RPMI7951 (cell line): ENCODE data around the gene CC2D1A. TPM values are rescaled to one million over a fixed set of nuclear protein-coding genes. Genes with fewer than 3 reads are reported as not detected.

Source experiments
- DNase-seq: peaks from one replicate; pipeline ENCODE4 v3.0.0-alpha.2; 2012; ENCODE audit warnings: low read depth
- total RNA-seq: library from RNA; depleted of rRNA; stranded (reverse); fragments of >200 nt; shearing (Covaris generic); gene quantifications from 2 replicates; pipeline ENCODE4 v1.2.3, GENCODE V29; 2014

Gene CC2D1A
- total RNA-seq, 1 experiment from 2014 or later: 15.7 TPM

- DNase-seq: no peak
Measured at GRCh38 chr19:13937479-13938300, 31.7 kb downstream of the CC2D1A start.

- DNase-seq: peak; percentile 80
Measured at GRCh38 chr19:13938301-13939064, 32.5 kb downstream of the CC2D1A start, which contains the start of gene PODNL1. Gene PODNL1 (minus strand): TSS chr19:13938417. CDS start chr19:13938181, 236 bp downstream.

- DNase-seq: peak; percentile 24
Measured at GRCh38 chr19:13942023-13942684, 36.2 kb downstream of the CC2D1A start.

GRCh38 chr19:13946414-13946813 is 40.4 kb downstream of the CC2D1A start:
- no peak for DNase-seq

- DNase-seq: no peak
Measured at GRCh38 chr19:13951043-13951442, 45.0 kb downstream of the CC2D1A start.

- DNase-seq: no peak
Measured at GRCh38 chr19:13951799-13952153, 45.8 kb downstream of the CC2D1A start.

GRCh38 chr19:13952154-13952930 is 46.3 kb downstream of the CC2D1A start, which contains the start of gene DCAF15:
Gene DCAF15 (plus strand): TSS chr19:13952509. CDS start chr19:13952513, 4 bp downstream.
- DNase-seq: peak; percentile 99

- DNase-seq: peak; percentile 80
Measured at GRCh38 chr19:13952931-13953531, 47.0 kb downstream of the CC2D1A start.

- DNase-seq: no peak
Measured at GRCh38 chr19:13954185-13954584, 48.2 kb downstream of the CC2D1A start.

GRCh38 chr19:13955662-13956364 is 49.8 kb downstream of the CC2D1A start:
- no peak for DNase-seq

GRCh38 chr19:13956365-13956744 is 50.4 kb downstream of the CC2D1A start:
- no peak for DNase-seq

- no peak for DNase-seq
Measured at GRCh38 chr19:13957051-13957450, 51.0 kb downstream of the CC2D1A start.

- no peak for DNase-seq
Measured at GRCh38 chr19:13958043-13958442, 52.0 kb downstream of the CC2D1A start.

- DNase-seq: no peak
Measured at GRCh38 chr19:13959141-13959961, 53.4 kb downstream of the CC2D1A start.

GRCh38 chr19:13959962-13960862 is 54.2 kb downstream of the CC2D1A start:
- DNase-seq: no peak

- no peak for DNase-seq
Measured at GRCh38 chr19:13960863-13961784, 55.1 kb downstream of the CC2D1A start.
